Activated gamma-delta T cell treated with Interleukin-2 at 50 U/mL for 16 hours (primary cell): Measurements from ENCODE around the gene CCDC158.
A peak's percentile ranks its signal among the peaks of the same experiment; 100 is the strongest.
"Not testable (repeated sequence)": the region's sequence is repeated elsewhere in the genome, so short reads cannot be mapped to it uniquely, and the experiment has no call there.

Source experiments
- DNase-seq: peaks from one replicate; pipeline ENCODE4 v3.0.0-alpha.2; 2020

CCDC158 gene

DNA sequence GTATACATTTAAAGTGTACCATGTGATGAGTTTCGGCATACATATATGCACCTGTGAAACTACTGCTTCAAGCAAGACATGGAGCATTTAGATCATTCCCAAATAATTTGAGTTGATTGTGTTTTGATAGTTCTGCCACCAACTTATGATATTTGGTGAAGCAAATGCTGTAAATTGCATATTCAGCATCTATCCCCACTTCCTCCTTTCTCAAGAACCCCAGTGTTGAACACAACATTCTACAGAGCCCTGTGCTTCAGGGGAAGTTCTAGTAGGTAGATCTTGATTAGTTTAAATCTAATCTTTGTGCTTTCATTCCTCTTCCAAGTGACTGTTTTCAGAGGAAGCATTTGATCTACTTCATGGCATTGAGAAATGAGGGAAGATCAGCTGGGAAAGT lies 8.7 kb upstream of the CCDC158 start:
- no peak for DNase-seq

- DNase-seq = no peak
Measured at GRCh38 chr4:76426272-76426671, 5.3 kb upstream of the CCDC158 start.

DNA sequence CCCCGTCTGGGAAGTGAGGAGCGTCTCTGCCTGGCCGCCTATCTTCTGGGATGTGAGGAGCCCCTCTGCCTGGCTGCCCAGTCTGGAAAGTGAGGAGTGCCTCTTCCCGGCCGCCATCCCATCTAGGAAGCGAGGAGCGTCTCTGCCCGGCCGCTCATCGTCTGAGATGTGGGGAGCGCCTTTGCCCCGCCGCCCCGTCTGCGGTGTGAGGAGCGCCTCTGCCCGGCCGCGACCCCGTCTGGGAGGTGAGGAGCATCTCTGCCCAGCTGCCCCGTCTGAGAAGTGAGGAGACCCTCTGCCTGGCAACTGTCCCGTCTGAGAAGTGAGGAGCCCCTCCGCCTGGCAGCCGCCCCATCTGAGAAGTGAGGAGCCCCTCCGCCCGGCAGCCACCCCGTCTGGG lies 2.2 kb upstream of the CCDC158 start:
- DNase-seq = not testable (repeated sequence)

- no peak for DNase-seq
Measured at GRCh38 chr4:76420188-76420761, 666 bp downstream of the CCDC158 start.

DNA sequence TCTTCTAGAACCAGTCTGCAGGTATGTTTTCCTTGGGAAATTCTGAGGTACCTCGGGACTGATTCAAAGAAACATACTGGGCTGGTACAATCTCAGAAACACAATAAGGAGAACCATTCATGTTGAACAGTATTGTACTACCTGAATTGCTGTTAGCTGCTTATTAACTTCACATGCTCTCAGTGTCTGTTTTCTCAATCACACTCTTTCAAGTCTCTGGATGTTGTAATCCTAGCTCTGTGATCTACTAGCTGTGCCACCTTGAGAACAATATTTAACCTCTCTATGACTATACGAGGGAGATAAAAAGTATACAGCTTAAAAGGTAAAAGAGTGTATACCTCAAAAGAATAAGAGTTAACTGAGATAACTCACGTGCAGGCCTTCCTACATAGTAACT lies 10.3 kb downstream of the CCDC158 start:
- no peak for DNase-seq

DNA sequence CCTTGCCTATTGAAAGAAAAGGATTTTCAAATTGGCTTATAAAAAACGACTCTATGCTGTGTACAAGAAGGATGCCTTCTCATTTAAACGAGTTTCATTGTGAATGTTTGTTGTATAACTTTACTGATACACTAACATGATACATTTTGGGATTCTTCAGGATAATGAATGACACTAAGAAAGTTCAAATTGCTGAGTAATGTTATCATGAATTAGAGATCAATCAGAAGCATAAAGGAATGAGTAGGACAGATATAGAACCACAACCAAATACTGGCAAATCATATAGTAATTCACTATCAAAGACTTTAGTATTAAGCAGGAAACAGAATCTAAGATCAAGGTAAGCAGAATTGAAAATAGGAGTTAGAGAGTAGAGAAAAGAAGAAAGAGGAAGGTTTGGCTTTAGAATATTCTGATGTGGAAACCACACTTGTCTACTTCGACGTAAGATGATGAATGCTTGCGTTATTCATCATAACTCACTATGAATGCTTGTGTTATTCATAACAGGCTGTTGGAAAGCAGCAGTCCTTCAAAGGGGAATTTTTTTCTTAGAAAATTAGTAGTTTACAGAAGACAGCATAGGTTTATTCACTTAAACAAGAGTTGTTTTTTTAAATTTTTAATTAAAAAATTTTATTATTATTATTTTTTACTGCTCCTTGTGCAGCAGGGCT lies 13.4 kb downstream of the CCDC158 start:
- DNase-seq = no peak

DNA sequence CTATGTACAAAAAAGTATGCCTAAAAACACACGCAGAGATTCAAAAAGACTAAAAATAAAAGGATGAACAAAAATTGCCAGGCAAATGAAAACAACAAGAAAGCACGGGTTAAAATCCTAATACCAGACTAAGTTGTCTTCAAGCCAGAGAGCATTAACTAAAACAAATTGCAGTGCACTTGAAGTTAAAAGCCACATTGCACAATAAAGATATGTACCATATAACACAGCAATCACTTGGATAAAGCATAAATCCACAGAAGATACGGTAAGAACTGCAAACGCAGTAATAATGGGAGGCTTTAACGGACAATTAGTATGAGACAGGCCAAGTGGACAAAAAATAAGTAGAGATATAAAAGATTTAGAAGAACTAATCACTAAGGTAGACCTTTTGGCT lies 14.9 kb downstream of the CCDC158 start:
- DNase-seq = no peak

GRCh38 chr4:76401654-76402053 lies 19.3 kb downstream of the CCDC158 start:
- DNase-seq = no peak

GRCh38 chr4:76388160-76388908 lies 32.6 kb downstream of the CCDC158 start:
- DNase-seq = no peak

GRCh38 chr4:76386566-76387305 lies 34.2 kb downstream of the CCDC158 start:
- no peak for DNase-seq

DNA sequence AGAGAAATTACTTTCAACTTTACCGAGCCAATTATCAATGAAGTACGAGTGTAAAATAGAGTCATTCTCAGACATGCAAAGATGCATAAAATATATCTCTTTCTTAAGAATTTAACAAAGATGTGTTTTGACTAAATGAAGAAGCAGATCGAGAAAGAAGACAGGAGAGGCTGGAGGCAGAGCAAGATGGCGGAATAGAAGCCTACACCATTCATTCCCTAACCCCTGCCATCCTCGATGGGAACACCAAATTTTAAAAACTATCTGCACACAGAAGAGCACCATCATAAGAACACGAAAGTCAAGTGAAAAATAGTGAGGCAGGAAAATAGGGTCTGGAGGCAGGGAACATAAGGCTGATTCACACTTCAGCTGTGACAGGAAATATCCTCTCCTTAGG lies 35.0 kb downstream of the CCDC158 start:
- DNase-seq = no peak

- DNase-seq = no peak
Measured at GRCh38 chr4:76384052-76384451, 36.9 kb downstream of the CCDC158 start.

DNA sequence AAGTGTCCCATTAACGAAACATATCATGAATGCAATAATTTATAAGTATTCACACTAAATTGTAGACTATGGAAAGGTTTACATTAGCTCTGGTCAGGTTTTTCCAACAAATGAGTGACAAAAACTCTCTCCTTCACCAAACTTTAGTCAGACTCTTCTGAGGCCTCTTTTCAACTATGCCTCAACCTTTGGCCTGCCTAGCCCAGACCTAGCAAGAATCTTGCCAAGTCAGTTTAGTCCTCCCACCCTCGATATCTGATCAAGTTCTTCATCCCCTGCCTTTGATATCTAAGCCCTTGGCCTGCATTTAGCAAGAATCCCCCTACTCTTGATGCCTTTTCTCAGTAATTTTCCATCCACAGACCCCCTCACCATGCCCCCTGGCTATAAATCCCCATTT lies 37.9 kb downstream of the CCDC158 start:
- no peak for DNase-seq

GRCh38 chr4:76381986-76382385 lies 39.0 kb downstream of the CCDC158 start:
- no peak for DNase-seq

DNA sequence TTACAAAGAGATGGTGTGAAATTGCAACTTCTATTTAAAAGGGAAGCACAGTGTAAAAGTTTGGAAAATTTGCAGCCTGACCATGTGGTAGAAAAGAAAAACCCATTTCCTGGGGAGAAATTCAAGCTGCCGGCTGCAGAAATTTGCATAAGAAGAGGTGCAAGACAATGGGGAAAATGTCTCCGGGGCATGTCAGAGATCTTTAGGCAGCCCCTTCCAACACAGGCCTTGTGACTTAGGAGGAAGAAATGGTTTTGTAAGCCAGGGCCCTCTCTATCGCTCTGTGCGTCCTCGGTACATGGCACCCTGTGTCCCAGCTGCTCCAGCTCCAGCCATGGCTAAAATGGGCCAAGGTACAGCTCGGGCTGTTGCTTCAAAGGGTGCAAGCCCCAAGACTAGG lies 40.4 kb downstream of the CCDC158 start:
- no peak for DNase-seq

GRCh38 chr4:76377911-76378310 lies 43.0 kb downstream of the CCDC158 start:
- DNase-seq = peak; percentile 25

DNA sequence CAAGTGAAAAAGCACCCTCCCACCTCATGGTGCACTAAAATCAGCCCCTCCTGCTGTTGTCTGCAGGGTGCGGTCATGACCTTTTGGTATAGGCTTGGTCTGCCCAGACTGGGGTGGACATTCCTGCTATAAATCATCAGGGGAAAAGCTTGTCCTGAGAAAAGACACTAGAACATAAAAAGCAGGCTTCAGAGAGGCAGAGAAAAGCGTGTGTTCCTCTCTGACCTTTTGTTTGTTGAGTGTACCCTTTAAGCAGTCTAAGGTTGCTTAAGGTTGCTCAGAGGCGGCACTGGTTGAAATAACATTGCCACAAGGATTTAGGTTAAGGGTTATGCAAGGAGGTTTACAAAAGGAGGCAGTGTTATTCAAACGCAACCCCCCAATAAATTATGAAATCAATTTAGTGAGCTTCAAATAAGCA lies 43.5 kb downstream of the CCDC158 start:
- DNase-seq = no peak

GRCh38 chr4:76376534-76376933 lies 44.4 kb downstream of the CCDC158 start:
- DNase-seq = no peak

GRCh38 chr4:76375703-76376102 lies 45.2 kb downstream of the CCDC158 start:
- DNase-seq = no peak

- DNase-seq = no peak
Measured at GRCh38 chr4:76374798-76375197, 46.1 kb downstream of the CCDC158 start.

DNA sequence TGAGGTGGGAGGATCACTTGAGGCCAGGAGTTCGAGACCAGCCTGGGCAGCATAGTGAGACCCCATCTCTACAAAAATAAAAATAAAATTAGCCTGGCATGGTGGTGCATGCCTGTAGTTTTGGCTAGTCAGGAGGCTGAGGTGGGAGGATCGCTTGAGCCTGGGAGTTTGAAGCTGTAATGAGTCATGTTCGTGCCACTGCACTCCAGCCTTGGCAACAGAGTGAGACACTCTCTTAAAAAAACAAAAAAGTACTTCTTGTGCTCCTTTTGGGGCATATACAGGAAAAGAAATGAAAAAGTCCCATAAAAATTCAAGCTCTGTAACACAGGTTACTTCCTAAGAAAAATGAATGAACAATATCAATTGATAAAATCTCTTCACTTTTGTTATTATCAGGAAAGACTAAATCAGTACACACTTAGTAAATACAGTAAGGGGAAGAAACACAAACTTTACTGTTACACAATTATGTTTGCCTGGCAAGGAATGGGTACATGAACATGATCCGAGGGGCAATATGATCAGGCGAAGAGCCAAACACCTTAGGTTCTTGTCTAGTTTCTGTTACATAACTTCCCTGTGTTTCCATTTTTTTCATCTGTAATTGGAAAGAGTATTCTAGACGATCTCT lies 46.9 kb downstream of the CCDC158 start:
- DNase-seq = no peak

DNA sequence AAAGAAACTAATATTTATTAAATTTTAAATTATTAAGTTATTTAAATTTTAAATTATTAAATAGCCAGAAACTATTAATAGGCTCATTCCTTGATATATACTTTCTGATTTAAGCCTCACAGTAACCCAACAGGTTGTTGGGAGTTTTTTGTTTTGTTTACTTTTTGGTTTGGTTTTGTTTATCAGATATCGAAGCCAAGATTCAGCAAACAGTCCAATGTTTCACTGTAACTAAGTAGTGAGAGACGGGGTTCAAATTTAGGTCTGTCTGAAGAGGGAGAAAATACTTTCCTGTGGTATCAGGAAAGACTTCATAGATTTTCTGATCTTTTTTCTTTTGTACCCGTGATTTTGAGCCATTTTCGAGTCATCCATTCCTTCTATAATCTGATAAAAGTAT lies 54.2 kb downstream of the CCDC158 start:
- DNase-seq = no peak

GRCh38 chr4:76365636-76366035 lies 55.3 kb downstream of the CCDC158 start:
- no peak for DNase-seq
